ENCODE measurements around the gene SLC45A1. TPM values are rescaled to one million over a fixed set of nuclear protein-coding genes. Genes with fewer than 3 reads are reported as not detected.

The SLC45A1 gene
- total RNA-seq, 1 experiment from 2014 or later, result 13.8 TPM

DNA sequence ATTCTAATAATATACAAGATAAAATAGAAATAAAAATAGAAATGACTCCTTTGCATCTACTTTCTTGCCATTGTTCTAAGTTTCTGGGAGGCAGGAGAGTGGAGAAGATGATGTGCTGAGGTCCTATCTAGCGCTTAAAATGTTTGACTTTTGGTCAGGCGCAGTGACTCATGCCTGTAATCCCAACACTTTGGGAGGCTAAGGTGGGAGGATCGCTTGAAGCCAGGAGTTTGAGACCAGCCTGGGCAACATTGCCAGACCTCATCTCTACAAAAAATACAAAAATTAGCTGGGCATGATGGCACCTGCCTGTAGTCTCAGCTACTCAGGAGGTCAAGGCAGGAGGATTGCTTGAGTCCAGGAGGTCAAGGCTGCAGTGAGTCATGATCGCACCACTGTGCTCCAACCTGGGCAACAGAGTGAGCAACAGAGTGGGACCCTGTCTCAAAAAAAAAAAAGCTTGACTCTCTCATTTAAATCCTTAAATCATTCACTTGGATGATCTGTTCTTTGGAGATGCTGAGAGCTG is 24.2 kb upstream of the SLC45A1 start:
- H3K4me3 ChIP-seq (replicated peaks in 1 of 2; ENCODE audit: low read depth in 1 of 2, low read length in 2 of 2), result no peak overlapping the region
- DNase-seq (ENCODE audit: low read depth, low spot score) (no peak), ATAC-seq (no peak)
- no TSS peak for BruUV-seq (replicated peaks)
- no peaks in the 10 kb centered on the region for H3K9me3 ChIP-seq (ENCODE audit: control insufficient read depth in 1 of 2, insufficient read depth in 1 of 2, low read depth in 1 of 2, low read length in 2 of 2)
- H3K27me3 ChIP-seq (ENCODE audit: insufficient read depth, low read length), result no peaks in the 10 kb centered on the region
- intact Hi-C loops (cut with micrococcal nuclease), result no loop called here
- no peak overlapping the region for H3K4me2 ChIP-seq (ENCODE audit: low read length)
- ChIA-PET RAD21 (ENCODE audit: low non-redundant PET in 1 of 2, low total read pairs in 2 of 2, uncharacterized antibody in 2 of 2, unreplicated experiment in 2 of 2) (no interaction called here), CTCF (no interaction called here), POLR2A (interaction anchor here (0.6 to 1.7 kb wide), 3 partner anchors 20 to 216 kb away, joined by 3 read pairs; no protein-coding TSS in a partner anchor)
- TF ChIP-seq POLR2A (IDR thresholded peaks at IDR 0.05; ENCODE audit: borderline replicate concordance, extremely low read depth, insufficient read depth, insufficient read length) (no peak), SIN3A (IDR thresholded peaks at IDR 0.05; ENCODE audit: low read depth) (no peak), CBX3 (IDR thresholded peaks at IDR 0.05; ENCODE audit: low read depth) (no peak), EZH2phosphoT487 (IDR thresholded peaks at IDR 0.05; ENCODE audit: borderline replicate concordance) (no peak), EGR1 (IDR thresholded peaks at IDR 0.05; ENCODE audit: low read depth) (no peak), JUND (IDR thresholded peaks at IDR 0.05) (no peak), RAD21 (IDR thresholded peaks at IDR 0.05; ENCODE audit: low read depth) (no peak), ZFX (IDR thresholded peaks at IDR 0.05) (no peak), ZBTB33 (IDR thresholded peaks at IDR 0.05; ENCODE audit: extremely low read depth, insufficient replicate concordance, low read length) (no peak), CEBPB (IDR thresholded peaks at IDR 0.05; ENCODE audit: low read depth) (no peak), SRF (IDR thresholded peaks at IDR 0.05; ENCODE audit: low read depth) (no peak), POLR2AphosphoS5 (IDR thresholded peaks at IDR 0.05; ENCODE audit: low read depth, low read length) (no peak)
- H3K4me1 ChIP-seq (ENCODE audit: control insufficient read depth in 1 of 2, insufficient read depth in 2 of 2, low read length in 2 of 2), result peaks cover 0 to 10% of the 10 kb centered on the region in 2 experiments; a peak in 3 of 4 replicates
- no peaks in the 10 kb centered on the region for H3K36me3 ChIP-seq (ENCODE audit: control insufficient read depth in 1 of 2, insufficient read depth in 2 of 2, low read length in 2 of 2)
- H2AFZ ChIP-seq (ENCODE audit: low read depth, low read length, poor library complexity, severe bottlenecking), result peak overlapping the region; percentile 10
- H3K79me2 ChIP-seq (ENCODE audit: insufficient read depth, low read length), result no peaks in the 10 kb centered on the region
- H3K27ac ChIP-seq (ENCODE audit: low read depth, low read length), result no peak overlapping the region
- no peaks in the 10 kb centered on the region for H3K9me2 ChIP-seq (ENCODE audit: insufficient read depth)
- H3K9ac ChIP-seq (ENCODE audit: low read length), result no peak overlapping the region
- H4K20me1 ChIP-seq (ENCODE audit: insufficient read depth), result no peaks in the 10 kb centered on the region

Measured in HCT116 (cell line).